ENCODE data around the gene ISX.

DNA sequence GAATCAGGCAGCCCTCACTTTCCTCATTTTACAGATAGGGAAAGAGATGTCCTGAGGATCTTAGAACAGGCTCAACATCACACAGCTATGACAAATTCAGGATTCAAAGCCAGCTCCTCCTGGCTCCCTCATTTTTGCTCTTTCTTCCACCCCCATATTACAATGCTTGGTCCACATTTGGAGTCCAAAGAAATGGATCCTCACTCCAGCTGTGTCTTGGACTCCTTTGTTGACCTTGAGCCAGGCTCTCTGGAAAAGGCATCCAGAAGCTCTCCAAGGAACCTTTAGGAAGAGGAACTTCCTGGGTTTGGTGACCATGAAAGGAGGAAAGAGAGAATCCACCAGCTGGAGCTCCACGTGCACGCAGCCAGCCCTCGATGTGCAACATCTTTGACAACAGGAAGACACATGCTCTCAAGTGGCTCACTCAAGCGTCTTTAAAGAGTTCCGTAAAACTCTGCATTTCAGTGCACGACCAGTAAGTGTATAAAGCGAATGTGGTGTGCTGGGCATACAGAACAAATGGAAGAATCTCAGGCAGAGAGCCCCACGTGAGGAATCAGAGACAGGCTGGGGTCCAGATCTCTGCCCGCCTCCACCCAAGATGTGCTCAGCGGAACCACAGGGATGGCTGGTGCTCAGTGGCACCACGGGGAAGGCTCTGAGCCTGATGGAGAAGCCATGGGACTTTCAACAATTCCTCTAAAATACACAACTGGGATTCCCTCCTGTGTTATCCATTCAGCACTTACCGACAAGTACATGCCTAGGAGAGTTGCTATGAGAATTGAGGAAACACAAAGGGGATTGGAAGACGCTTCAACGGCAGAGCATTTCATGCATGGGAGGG, 48.4 kb downstream of the ISX start:
- TF ChIP-seq CTCF (IDR thresholded peaks at IDR 0.05; ENCODE audit: insufficient read depth, low read length) (no peak), POLR2AphosphoS5 (IDR thresholded peaks at IDR 0.05; ENCODE audit: low read depth) (no peak)
- TF ChIP-seq, protein P1, sequence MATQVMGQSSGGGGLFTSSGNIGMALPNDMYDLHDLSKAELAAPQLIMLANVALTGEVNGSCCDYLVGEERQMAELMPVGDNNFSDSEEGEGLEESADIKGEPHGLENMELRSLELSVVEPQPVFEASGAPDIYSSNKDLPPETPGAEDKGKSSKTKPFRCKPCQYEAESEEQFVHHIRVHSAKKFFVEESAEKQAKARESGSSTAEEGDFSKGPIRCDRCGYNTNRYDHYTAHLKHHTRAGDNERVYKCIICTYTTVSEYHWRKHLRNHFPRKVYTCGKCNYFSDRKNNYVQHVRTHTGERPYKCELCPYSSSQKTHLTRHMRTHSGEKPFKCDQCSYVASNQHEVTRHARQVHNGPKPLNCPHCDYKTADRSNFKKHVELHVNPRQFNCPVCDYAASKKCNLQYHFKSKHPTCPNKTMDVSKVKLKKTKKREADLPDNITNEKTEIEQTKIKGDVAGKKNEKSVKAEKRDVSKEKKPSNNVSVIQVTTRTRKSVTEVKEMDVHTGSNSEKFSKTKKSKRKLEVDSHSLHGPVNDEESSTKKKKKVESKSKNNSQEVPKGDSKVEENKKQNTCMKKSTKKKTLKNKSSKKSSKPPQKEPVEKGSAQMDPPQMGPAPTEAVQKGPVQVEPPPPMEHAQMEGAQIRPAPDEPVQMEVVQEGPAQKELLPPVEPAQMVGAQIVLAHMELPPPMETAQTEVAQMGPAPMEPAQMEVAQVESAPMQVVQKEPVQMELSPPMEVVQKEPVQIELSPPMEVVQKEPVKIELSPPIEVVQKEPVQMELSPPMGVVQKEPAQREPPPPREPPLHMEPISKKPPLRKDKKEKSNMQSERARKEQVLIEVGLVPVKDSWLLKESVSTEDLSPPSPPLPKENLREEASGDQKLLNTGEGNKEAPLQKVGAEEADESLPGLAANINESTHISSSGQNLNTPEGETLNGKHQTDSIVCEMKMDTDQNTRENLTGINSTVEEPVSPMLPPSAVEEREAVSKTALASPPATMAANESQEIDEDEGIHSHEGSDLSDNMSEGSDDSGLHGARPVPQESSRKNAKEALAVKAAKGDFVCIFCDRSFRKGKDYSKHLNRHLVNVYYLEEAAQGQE (IDR thresholded peaks at IDR 0.05; ENCODE audit: insufficient replicate concordance, low read depth) = no peak

Data from HL-60 (cell line).